Measurements from ENCODE around the gene EID2B. TPM values are rescaled to one million over a fixed set of nuclear protein-coding genes. Genes with fewer than 3 reads are reported as not detected.
A peak's percentile ranks its signal among the peaks of the same experiment; 100 is the strongest.

The EID2B gene
- total and polyA plus RNA-seq, 10 of the 15 experiments (the other 5 are each of a cell fraction or from before 2014, with no cell fraction given) = 2.9 to 10.1 (median 5.0) TPM

DNA sequence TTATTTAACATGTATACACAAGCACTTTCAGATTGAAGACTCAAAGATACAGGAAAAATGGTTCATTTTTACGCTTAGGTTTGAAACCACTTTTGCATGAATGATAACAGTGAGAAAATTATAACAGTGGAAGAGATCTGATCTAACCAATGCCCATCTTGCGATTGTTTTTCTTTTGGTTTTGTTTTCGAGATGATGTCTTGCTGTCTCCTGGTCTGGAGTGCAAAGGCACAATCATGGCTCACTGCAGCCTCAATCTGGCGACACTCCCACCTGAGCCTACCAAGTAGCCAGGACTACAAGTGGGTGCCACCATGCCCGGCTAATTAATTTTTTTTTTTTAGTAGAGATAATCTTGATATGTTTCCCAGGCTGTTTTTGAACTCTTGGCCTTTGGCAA is 17.5 kb upstream of the EID2B start:
- Histone ChIP-seq H4K20me1 (ENCODE audit: control insufficient read depth, insufficient read depth) (no peaks in the 10 kb centered on the region), H3K9me3 (replicated peaks; ENCODE audit: control insufficient read depth, insufficient read depth, low read length) (no peaks in the 10 kb centered on the region; the same call in 2 of the 3 replicates), H3K4me3 (no peak overlapping the region), H3K27me3 (replicated peaks in 1 of 2; ENCODE audit: control insufficient read depth in 2 of 2, insufficient read depth in 2 of 2, low read length in 1 of 2) (no peaks in the 10 kb centered on the region; a peak in 1 of 4 replicates), H2AFZ (ENCODE audit: control insufficient read depth, low read depth, low read length) (no peak overlapping the region; the same call in 1 of the 2 replicates), H3K36me3 (ENCODE audit: control insufficient read depth in 2 of 2, insufficient read depth in 2 of 2, low read length in 1 of 2) (no peaks in the 10 kb centered on the region), H3K27ac (ENCODE audit: control insufficient read depth, insufficient read depth) (no peak overlapping the region), H3K4me1 (ENCODE audit: control insufficient read depth, insufficient read depth, low read length) (peaks cover 19% of the 10 kb centered on the region), H3K79me2 (ENCODE audit: control insufficient read depth, insufficient read depth, low read length) (no peaks in the 10 kb centered on the region), H3K4me2 (ENCODE audit: control insufficient read depth, insufficient read depth) (no peak overlapping the region), H3K9ac (ENCODE audit: control insufficient read depth, insufficient read depth, low read length) (no peak overlapping the region)
- BruUV-seq (replicated peaks) = no TSS peak
- SMC1A ChIA-PET (ENCODE audit: uncharacterized antibody, unreplicated experiment) = interaction anchor here (1.2 to 5.9 kb wide), 4 partner anchors 52 to 293 kb away, joined by 4 to 105 read pairs (median 10); no protein-coding TSS in a partner anchor
- FAIRE-seq (no peak), ATAC-seq (peak; percentile 59; the same call in 2 of the 3 replicates), DNase-seq (ENCODE audit: low read depth, low spot score) (no peak)
- in situ Hi-C loops (cut with MboI) (loop anchor here (5.0 kb wide), 1 partner anchor 122 kb away; no protein-coding TSS in a partner anchor), intact Hi-C loops (cut with micrococcal nuclease; ENCODE audit: unreplicated experiment) (loop anchor here (2.0 kb wide), 3 partner anchors 77 to 297 kb away; partner anchors contain the start of gene FBL)
- POLR2A ChIA-PET = no interaction called here
- WGBS (ENCODE audit: insufficient coverage, insufficient replicate concordance, low lambda C conversion rate, missing lambda C conversion rate) = 18% methylated on average over 5 of the region's 5 CpGs
- RAD21 ChIA-PET (ENCODE audit: unreplicated experiment) = interaction anchor here (2.8 to 5.8 kb wide), 2 partner anchors 123 to 293 kb away, joined by 18 to 105 read pairs; no protein-coding TSS in a partner anchor
- CTCF ChIA-PET = interaction anchor here (1.8 to 15.0 kb wide), 3 partner anchors 124 to 294 kb away, joined by 5 to 248 read pairs (median 60); partner anchors contain the start of gene FBL
- TF ChIP-seq FOS (IDR thresholded peaks at IDR 0.05; ENCODE audit: borderline replicate concordance, extremely low read depth, insufficient read length) (no peak), TCF3 (IDR thresholded peaks at IDR 0.05; ENCODE audit: borderline replicate concordance, insufficient read depth, low read depth, low read length) (no peak), YBX1 (IDR thresholded peaks at IDR 0.05) (no peak), MTA2 (IDR thresholded peaks at IDR 0.05; ENCODE audit: low read depth) (no peak), BHLHE40 (IDR thresholded peaks at IDR 0.05; ENCODE audit: borderline replicate concordance in 1 of 2, low read depth in 2 of 2, low read length in 1 of 2) (no peak), SMAD5 (IDR thresholded peaks at IDR 0.05; ENCODE audit: low read depth) (no peak), ZSCAN29 (IDR thresholded peaks at IDR 0.05) (no peak), RELA (IDR thresholded peaks at IDR 0.05; ENCODE audit: borderline replicate concordance, partially characterized antibody) (no peak), SREBF2 (IDR thresholded peaks at IDR 0.05; ENCODE audit: low read length) (no peak), WRNIP1 (IDR thresholded peaks at IDR 0.05; ENCODE audit: borderline replicate concordance, low read depth, low read length) (no peak), CHD2 (IDR thresholded peaks at IDR 0.05; ENCODE audit: borderline replicate concordance, low read depth, low read length) (no peak), SIN3A (IDR thresholded peaks at IDR 0.05; ENCODE audit: low read depth, low read length) (no peak), HDAC2 (IDR thresholded peaks at IDR 0.05) (no peak), RB1 (IDR thresholded peaks at IDR 0.05; ENCODE audit: borderline replicate concordance) (no peak)
- TF ChIP-seq, protein P1, sequence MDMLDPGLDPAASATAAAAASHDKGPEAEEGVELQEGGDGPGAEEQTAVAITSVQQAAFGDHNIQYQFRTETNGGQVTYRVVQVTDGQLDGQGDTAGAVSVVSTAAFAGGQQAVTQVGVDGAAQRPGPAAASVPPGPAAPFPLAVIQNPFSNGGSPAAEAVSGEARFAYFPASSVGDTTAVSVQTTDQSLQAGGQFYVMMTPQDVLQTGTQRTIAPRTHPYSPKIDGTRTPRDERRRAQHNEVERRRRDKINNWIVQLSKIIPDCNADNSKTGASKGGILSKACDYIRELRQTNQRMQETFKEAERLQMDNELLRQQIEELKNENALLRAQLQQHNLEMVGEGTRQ (IDR thresholded peaks at IDR 0.05; ENCODE audit: borderline replicate concordance, low read depth, low read length) = no peak
- TF ChIP-seq, protein P2, sequence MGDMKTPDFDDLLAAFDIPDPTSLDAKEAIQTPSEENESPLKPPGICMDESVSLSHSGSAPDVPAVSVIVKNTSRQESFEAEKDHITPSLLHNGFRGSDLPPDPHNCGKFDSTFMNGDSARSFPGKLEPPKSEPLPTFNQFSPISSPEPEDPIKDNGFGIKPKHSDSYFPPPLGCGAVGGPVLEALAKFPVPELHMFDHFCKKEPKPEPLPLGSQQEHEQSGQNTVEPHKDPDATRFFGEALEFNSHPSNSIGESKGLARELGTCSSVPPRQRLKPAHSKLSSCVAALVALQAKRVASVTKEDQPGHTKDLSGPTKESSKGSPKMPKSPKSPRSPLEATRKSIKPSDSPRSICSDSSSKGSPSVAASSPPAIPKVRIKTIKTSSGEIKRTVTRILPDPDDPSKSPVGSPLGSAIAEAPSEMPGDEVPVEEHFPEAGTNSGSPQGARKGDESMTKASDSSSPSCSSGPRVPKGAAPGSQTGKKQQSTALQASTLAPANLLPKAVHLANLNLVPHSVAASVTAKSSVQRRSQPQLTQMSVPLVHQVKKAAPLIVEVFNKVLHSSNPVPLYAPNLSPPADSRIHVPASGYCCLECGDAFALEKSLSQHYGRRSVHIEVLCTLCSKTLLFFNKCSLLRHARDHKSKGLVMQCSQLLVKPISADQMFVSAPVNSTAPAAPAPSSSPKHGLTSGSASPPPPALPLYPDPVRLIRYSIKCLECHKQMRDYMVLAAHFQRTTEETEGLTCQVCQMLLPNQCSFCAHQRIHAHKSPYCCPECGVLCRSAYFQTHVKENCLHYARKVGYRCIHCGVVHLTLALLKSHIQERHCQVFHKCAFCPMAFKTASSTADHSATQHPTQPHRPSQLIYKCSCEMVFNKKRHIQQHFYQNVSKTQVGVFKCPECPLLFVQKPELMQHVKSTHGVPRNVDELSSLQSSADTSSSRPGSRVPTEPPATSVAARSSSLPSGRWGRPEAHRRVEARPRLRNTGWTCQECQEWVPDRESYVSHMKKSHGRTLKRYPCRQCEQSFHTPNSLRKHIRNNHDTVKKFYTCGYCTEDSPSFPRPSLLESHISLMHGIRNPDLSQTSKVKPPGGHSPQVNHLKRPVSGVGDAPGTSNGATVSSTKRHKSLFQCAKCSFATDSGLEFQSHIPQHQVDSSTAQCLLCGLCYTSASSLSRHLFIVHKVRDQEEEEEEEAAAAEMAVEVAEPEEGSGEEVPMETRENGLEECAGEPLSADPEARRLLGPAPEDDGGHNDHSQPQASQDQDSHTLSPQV (IDR thresholded peaks at IDR 0.05) = no peak
- TF ChIP-seq, protein P3, sequence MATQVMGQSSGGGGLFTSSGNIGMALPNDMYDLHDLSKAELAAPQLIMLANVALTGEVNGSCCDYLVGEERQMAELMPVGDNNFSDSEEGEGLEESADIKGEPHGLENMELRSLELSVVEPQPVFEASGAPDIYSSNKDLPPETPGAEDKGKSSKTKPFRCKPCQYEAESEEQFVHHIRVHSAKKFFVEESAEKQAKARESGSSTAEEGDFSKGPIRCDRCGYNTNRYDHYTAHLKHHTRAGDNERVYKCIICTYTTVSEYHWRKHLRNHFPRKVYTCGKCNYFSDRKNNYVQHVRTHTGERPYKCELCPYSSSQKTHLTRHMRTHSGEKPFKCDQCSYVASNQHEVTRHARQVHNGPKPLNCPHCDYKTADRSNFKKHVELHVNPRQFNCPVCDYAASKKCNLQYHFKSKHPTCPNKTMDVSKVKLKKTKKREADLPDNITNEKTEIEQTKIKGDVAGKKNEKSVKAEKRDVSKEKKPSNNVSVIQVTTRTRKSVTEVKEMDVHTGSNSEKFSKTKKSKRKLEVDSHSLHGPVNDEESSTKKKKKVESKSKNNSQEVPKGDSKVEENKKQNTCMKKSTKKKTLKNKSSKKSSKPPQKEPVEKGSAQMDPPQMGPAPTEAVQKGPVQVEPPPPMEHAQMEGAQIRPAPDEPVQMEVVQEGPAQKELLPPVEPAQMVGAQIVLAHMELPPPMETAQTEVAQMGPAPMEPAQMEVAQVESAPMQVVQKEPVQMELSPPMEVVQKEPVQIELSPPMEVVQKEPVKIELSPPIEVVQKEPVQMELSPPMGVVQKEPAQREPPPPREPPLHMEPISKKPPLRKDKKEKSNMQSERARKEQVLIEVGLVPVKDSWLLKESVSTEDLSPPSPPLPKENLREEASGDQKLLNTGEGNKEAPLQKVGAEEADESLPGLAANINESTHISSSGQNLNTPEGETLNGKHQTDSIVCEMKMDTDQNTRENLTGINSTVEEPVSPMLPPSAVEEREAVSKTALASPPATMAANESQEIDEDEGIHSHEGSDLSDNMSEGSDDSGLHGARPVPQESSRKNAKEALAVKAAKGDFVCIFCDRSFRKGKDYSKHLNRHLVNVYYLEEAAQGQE (IDR thresholded peaks at IDR 0.05; ENCODE audit: low read depth, low read length) = no peak
